Raji (cell line): ENCODE data around the gene PRR4.

Source experiments
- POLR2A ChIP-seq: IDR thresholded peaks from 2 replicates; pipeline ENCODE4 v1.6.1; 2011; ENCODE audit warnings: low read depth, low read length, control low read depth; ENCODE audit not compliant: insufficient read depth

The PRR4 gene

DNA sequence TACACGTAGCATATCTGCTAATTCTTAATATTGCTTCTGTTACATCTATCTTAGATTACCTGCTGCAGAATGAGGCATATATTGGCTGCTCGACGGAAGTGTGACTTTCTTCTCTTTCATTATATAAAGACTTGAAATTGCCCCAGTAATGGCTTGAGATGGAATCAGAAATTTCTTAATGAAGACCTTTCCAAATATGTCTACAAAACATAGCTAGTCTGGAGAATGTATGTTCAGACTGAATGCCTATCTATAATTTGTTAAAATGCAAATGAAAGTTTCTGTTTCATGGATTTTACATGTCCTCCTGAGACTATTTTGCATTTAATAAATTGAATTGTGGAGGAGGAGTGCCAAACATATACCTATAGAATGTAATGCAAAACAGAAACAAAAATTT, 23.0 kb downstream of the PRR4 start, which contains the start of gene TAS2R10:
Gene TAS2R10, minus strand, starts transcription at position 101 of the 400 bp plus-strand sequence. Its CDS starts 89 bp downstream, at position 12.
- no peak for TF ChIP-seq POLR2A

DNA sequence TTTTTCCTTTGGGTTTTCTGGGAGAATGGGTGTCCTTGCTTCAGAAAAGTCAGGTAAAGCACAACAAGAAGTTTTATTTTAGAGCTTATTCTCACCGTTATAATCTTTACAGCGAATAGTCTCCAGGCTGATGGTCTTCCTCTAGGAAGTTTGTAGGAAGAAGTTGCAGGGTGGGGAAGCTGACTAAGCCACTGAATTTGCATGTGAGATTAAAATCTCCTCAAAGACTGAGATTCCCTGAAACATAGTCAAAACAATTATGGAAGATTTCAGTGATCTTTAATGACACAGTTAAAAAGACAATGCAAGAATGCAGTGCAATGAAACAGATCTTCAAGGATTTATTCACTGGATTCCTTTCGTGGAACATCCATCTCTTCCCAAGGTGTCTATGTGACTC, 24.3 kb downstream of the PRR4 start:
- TF ChIP-seq POLR2A = no peak

DNA sequence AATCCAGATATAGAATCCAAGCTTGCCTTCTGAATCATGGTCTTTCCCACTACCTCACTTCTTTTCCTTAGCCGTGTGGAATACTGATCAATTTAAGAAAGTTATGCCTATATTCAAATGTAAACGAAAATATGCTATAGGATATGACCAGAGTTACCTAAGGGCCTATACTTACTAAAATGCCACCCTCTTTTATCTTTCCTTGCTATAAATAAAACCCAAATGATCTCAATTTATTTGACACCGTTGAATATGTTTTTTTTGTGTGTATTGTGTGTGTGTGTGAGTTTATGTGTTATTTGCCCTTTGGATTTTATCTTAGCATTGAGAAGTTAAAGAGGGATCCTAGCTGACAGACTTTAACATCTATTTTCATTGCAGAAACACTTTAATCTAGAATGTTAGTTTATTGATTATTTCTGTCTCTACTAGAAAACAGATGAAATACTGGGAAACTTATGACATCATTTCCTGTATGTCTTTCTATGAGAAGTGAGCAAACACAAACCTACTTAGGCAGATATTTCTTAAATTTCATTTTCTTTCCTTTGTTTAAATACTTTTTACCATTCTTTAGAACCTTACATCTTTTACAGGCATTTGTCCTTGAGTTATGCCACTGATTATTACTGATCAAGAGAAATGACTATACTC, 37.3 kb downstream of the PRR4 start:
- TF ChIP-seq POLR2A = no peak

DNA sequence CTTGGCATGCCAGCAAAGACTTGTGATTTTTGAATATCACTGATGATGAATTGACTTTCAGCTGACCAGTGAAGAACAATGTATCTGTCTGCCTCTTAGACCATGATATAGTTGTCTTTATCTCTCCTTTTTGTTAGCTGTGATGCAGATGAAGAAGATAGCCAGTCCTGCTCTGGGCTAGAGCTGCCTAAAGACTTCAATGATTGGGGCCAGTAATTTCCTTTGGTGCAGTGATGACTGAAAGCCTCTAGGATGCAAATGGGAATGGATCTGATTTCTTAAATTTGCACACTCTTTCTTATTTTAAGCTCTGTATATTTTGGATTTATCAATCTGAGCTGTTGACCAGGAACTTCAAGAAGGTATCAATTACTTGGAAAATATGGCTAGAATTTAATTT, 39.2 kb downstream of the PRR4 start, which contains the start of gene TAS2R9:
Gene TAS2R9, minus strand, starts transcription at position 101 of the 400 bp plus-strand sequence. Its CDS starts 93 bp downstream, at position 8.
- no peak for TF ChIP-seq POLR2A

DNA sequence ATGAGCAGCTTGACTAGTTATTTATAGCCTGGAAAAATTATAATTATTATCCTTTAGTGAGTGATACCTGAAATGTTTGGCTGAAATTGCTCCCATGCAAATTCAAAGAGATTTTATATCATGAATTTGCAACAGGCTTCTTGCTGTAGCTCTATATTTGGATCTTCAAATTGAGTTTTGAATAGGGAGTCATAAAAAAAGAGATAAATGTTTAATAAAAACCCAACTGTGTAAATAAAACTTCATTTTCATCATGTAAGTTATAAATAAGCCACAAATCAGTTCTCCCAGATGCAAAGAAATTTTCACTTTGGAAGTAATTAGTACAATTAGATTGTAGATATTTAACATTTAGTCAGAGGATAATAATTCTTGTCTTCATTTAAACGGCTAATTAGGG, 42.1 kb downstream of the PRR4 start, which contains the start of gene TAS2R8:
Gene TAS2R8, minus strand, starts transcription at position 101 of the 400 bp plus-strand sequence. CDS start 306 bp downstream, outside the sequence.
- TF ChIP-seq POLR2A = no peak

DNA sequence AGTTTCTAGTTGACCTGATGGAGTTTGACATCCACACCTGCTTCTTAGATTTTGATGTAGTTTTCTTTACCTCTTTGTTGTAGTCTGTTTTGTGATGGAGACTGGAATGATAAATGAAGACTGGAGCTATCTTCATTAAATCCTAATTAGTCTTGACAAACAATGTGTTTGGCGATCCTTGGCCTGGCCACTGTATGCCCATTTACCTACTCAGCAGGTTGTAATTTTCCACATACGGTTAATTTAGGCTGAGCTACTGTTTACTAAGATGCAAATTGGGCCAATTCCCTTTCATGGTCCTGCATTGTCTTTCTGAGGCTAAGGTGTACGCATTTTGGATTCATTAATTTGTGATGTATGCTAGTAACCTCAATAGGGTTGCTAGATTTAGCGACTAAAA, 46.7 kb downstream of the PRR4 start, which contains the start of gene TAS2R7:
Gene TAS2R7, minus strand, starts transcription at position 41 of the 400 bp plus-strand sequence. CDS start 57 bp downstream, outside the sequence.
- TF ChIP-seq POLR2A = no peak

DNA sequence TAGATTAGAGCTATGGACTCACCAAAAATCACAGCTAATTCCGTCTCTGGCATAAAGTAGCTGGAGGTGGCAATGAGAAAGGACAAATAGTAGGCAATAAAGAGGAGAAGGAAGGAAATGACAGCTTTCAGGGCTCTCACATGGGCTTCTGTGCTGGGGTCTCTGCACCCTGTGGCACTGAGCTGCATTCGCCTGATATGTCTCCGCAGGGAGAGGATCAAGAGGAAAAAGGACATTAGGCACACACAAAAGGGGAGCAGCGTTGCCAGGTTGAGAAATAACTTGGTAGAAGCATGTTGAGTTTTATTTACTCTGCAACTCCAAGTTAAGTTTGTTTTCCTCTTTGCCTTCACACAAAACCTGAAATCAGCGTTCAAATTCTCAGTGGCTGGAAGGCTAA, 47.5 kb downstream of the PRR4 start:
- no peak for TF ChIP-seq POLR2A
